Measurements from ENCODE around the gene CREBBP.

DNA sequence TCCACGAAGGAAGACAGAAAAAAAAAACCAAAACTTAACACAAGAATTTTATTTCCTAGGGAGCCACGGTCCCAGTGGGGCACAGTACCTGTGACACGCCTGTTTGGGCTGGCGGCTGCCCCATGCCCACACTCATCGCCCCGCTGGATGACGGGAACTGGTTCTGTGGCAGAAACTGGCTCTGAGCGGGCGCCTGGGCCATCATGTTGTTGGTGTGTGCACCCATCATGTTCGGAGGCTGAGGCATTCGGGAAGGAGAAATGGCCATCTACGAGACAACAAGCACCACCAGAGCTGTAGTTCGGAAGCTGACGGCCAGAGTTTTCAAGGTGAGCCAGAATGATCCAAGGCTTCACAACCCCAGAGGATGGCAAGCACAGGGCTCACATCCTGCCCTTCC is 106.8 kb downstream of the CREBBP start:
- TF ChIP-seq POLR2A (IDR thresholded peaks at IDR 0.05; ENCODE audit: low read length) (no peak), GATA1 (IDR thresholded peaks at IDR 0.05; ENCODE audit: low read depth, low read length) (no peak)

All from erythroblast (primary cell).